ENCODE results near the gene CTAGE9.

DNA sequence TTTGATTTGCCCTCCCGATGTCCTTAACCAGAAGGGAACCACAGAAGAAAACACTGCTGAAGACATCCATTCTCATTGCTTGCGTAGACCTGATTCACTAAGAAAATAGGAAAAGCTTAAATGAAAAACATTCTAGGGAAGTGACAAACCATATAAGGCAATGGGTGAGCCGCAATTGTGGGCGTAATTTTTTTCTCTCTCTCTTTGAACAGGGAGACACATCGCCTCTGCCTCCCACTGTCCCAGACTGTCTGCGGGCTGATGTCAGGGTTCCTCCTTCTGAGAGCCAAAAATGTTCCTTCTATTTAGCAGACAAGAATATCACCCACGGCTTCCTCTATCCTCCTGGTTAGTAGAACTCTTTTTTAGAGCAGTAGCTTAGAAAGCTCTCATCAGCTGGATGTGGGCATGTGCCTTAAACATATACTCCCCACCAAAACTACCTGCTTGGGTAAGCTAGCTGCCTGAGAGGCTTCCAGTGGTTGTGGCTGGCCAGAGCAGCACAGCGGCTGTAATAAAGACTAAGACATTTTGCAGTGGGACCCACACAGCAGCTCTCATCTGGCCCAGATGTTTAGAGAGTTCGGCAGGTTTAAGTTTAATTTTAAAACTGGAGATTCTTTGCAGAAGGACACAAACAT is 22.7 kb upstream of the CTAGE9 start:
- no peak for TF ChIP-seq POLR2A (IDR thresholded peaks at IDR 0.05; ENCODE audit: low read length)
- no peak for TF ChIP-seq GATA1 (IDR thresholded peaks at IDR 0.05; ENCODE audit: low read depth, low read length)

Measured in erythroblast (primary cell).